Activated T-cell treated with anti-CD3 and anti-CD28 coated beads, Interleukin-2, amount 50 U/mL, for 72 hours (primary cell): Measurements from ENCODE around the gene NUMB. TPM values are rescaled to one million over a fixed set of nuclear protein-coding genes. Genes with fewer than 3 reads are reported as not detected.

Experiments
- ATAC-seq, 2 donors: fragments of 150-1000 bp; cut with Tn5 transposase; replicated peaks in 1 of 2; 2 replicates each; pipeline ENCODE4 v1.10.0; 2021; ENCODE audit warnings: moderate library complexity in 2 of 2, mild to moderate bottlenecking in 1 of 2
- DNase-seq, 2 donors: peaks; one replicate each; pipeline ENCODE4 v3.0.0; 2021 to 2022; ENCODE audit warnings: mixed read lengths in 1 of 2
- H3K27ac Mint-ChIP-seq: one replicate; pipeline ENCODE4 v1.8.0; 2022; ENCODE audit warnings: mild to moderate bottlenecking, moderate library complexity, mixed read lengths
- H3K27me3 Mint-ChIP-seq: one replicate; pipeline ENCODE4 v1.8.0; 2022; ENCODE audit warnings: low read depth, mixed read lengths
- H3K36me3 Mint-ChIP-seq, 2 donors: one replicate each; pipeline ENCODE4 v1.8.0; 2022; ENCODE audit warnings: mixed read lengths in 2 of 2, mild to moderate bottlenecking in 1 of 2; ENCODE audit not compliant: insufficient read depth in 2 of 2
- H3K4me1 Mint-ChIP-seq: one replicate; pipeline ENCODE4 v1.8.0; 2022; ENCODE audit warnings: low read depth, mixed read lengths
- H3K4me3 Mint-ChIP-seq, 2 donors: one replicate each; pipeline ENCODE4 v1.8.0; 2022; ENCODE audit warnings: mild to moderate bottlenecking in 2 of 2, mixed read lengths in 2 of 2, moderate library complexity in 2 of 2
- H3K9me3 Mint-ChIP-seq, 2 donors: one replicate each; pipeline ENCODE4 v1.8.0; 2022; ENCODE audit warnings: mixed read lengths in 2 of 2
- total RNA-seq, 2 donors: library from RNA; stranded (reverse); gene quantifications; one replicate each; pipeline ENCODE4 v1.2.3, GENCODE V29; 2022

NUMB gene
- total RNA-seq, 2 donors from 2014 or later, result 63.4 to 66.3 TPM

DNA sequence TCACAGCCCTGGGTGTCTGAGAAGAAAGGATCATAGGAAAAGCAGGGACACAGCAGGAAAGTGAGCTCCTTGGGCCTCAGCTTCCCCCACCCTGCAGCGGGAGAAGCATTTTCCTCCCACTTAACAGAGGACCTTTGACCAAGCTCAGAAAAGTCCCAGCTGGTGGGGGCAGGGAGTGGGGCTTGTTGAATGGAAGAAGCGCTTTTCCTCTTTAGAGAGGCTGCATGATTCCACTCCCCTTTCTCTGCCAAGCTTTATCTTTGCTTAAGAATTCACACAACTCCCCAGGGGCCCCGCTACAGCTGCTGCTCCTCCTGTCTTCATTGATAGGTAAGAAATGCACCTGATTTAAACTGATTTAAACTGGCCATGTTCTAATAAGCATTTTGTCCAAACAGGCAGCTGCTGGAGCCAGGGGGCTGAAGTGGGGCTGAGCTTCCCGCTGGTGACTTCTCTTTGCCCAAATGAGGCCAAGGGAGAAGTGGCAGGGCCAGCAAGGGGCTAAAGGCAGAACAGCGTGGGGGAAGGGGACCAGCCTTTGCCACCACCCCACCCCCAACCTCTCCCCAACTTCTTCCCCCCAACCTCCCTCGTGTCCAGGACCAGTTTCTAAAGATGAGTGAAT lies 222.7 kb downstream of the NUMB start:
- Mint-ChIP-seq H3K4me1 (peaks cover 28% of the 10 kb centered on the region), H3K4me3 (peak overlapping the region in 1 of 2 donors; percentile 16), H3K27ac (no peak overlapping the region), H3K36me3 (peaks cover 0 to 4% of the 10 kb centered on the region in 2 donors), H3K9me3 (no peaks in the 10 kb centered on the region), H3K27me3 (peaks cover 71% of the 10 kb centered on the region)
- DNase-seq (no peak), ATAC-seq (no peak)

GRCh38 chr14:73234586-73235394 lies 223.6 kb downstream of the NUMB start:
- no peak for ATAC-seq

DNA sequence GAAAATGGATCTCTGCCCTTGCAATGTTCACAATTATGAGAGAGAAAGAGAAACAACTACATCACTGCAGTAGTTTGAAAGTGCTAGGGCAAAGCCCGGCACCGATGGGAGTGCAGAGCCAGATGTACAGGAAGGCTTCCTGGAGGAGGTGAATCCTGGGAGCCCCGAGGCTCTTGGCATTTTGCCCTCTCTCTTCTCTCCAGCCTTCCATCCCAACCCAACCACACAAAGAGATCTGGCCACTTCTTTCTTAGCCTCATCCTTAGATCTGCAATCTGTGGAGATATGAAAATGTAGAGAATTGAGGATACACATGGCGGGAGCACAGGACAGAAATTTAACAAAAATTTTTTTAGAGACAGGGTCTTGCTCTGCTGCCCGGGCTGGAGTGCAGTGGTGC lies 224.3 kb downstream of the NUMB start:
- Mint-ChIP-seq H3K27me3 (peaks cover 56% of the 10 kb centered on the region), H3K9me3 (no peaks in the 10 kb centered on the region), H3K4me3 (no peak overlapping the region), H3K36me3 (peaks cover 0 to 4% of the 10 kb centered on the region in 2 donors), H3K4me1 (peaks cover 22% of the 10 kb centered on the region), H3K27ac (no peak overlapping the region)
- ATAC-seq (no peak), DNase-seq (no peak)

More at GRCh38 chr14:73234586-73235394, 223.6 kb downstream of the NUMB start:
- H3K36me3 Mint-ChIP-seq, result peaks cover 0 to 4% of the 10 kb centered on the region in 2 donors
- H3K27ac Mint-ChIP-seq, result no peak overlapping the region
- H3K9me3 Mint-ChIP-seq, result no peaks in the 10 kb centered on the region
- peaks cover 63% of the 10 kb centered on the region for H3K27me3 Mint-ChIP-seq
- H3K4me1 Mint-ChIP-seq, result peaks cover 28% of the 10 kb centered on the region
- no peak overlapping the region for H3K4me3 Mint-ChIP-seq
- DNase-seq, result no peak

DNA sequence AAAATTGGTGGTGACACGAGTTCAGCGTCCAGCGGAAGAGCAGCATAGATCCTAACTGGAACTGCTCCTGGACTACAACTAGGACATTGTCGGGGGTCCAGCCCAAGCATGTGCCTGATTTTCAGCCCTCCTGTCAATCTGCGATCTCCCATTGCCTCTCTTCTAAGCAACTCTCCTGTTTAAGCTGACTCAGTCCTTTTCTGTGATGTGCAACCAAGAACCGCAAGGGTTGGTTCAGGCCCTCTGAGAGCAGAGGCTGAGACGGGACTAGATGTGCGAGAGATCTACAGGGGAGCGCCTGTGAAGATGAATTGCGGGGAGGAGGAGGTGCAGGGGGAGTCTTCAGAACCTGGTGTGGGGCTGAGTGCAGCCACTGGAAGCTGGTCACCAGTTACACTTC lies 224.8 kb downstream of the NUMB start:
- DNase-seq (no peak), ATAC-seq (peak in 1 of 2 donors; percentile 25)
- H3K4me1 Mint-ChIP-seq, result peaks cover 18% of the 10 kb centered on the region
- peaks cover 0 to 4% of the 10 kb centered on the region in 2 donors for H3K36me3 Mint-ChIP-seq
- no peak overlapping the region for H3K4me3 Mint-ChIP-seq
- H3K9me3 Mint-ChIP-seq, result no peaks in the 10 kb centered on the region
- no peak overlapping the region for H3K27ac Mint-ChIP-seq
- H3K27me3 Mint-ChIP-seq, result peaks cover 52% of the 10 kb centered on the region

DNA sequence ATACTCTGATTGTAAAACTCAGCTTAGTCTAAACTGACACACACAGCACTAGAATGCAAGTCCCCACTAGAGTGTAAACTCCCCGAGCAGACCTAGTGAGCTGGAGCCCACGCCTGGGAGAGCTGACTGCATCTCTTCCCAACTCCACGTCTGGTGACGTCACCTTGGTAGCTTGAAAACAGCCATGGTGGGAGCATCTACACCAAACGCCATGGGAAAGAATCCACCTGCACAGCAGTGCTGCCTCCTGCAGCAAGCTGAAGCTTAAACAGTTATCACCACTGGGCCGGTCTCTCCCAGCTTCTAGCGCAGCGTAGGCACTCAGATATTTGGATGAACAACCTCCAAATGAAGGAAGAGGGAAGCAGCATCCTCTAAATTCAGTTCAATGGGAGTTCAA lies 225.4 kb downstream of the NUMB start:
- DNase-seq, result no peak

DNA sequence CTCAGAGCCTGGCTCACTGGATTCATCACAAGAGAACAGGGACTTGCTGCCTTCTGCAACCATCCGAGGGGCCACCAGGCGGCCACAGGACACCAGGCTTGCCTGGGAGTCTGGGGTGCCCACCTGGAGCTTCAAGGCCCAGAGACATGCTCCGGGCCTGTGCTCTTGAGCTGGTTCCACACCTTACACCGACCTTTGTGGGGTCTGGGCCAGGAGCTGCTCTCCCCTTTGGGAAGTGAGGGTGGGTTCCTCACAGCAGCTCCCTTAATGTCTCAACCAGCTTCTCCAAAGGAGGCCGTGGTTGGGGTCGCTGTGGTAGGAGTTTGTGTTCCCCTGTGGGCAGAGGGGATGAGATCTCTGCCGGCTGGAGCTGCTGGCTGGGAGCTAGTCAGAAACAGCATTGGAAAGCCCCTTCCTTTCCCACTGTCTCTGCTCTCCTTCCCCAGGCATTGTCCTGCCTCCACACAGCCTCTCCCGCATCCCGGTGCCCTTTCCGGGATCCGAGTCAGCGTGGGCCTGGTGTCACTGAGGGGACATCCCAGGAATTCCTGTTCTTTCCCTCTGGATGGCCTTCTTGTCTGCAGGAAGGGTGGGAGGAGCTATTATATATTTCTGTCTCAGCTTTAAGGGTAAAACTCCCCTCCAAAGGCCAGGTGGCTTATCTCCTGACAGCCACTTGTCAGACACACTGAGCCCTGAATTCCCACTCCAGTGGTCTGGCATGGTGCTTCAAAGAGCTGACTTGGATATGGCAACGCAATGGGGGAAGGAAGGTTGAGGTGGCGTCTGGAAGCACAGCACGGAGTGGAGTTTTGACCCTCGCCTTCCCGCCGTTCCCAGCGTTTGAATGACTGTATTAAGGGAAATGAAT lies 226.1 kb downstream of the NUMB start:
- ATAC-seq (peak; percentile 18 to 27), DNase-seq (no peak)
- peaks cover 47% of the 10 kb centered on the region for H3K27me3 Mint-ChIP-seq
- no peak overlapping the region for H3K27ac Mint-ChIP-seq
- no peak overlapping the region for H3K4me3 Mint-ChIP-seq
- H3K9me3 Mint-ChIP-seq, result no peaks in the 10 kb centered on the region
- H3K36me3 Mint-ChIP-seq, result peaks cover 0 to 4% of the 10 kb centered on the region in 2 donors
- H3K4me1 Mint-ChIP-seq, result peaks cover 13% of the 10 kb centered on the region

More for the DNA sequence above, 225.4 kb downstream of the NUMB start:
- no peak overlapping the region for H3K27ac Mint-ChIP-seq
- peaks cover 49% of the 10 kb centered on the region for H3K27me3 Mint-ChIP-seq
- no peak for ATAC-seq
- H3K4me3 Mint-ChIP-seq, result no peak overlapping the region
- no peaks in the 10 kb centered on the region for H3K9me3 Mint-ChIP-seq
- H3K36me3 Mint-ChIP-seq, result peaks cover 0 to 4% of the 10 kb centered on the region in 2 donors
- peaks cover 14% of the 10 kb centered on the region for H3K4me1 Mint-ChIP-seq

GRCh38 chr14:73230051-73230450 lies 228.3 kb downstream of the NUMB start:
- no peak for DNase-seq
- Mint-ChIP-seq H3K27me3 (peaks cover 26% of the 10 kb centered on the region), H3K9me3 (no peaks in the 10 kb centered on the region)

GRCh38 chr14:73227812-73228781 lies 230.2 kb downstream of the NUMB start:
- Mint-ChIP-seq H3K27me3 (peaks cover 6% of the 10 kb centered on the region), H3K36me3 (no peaks in the 10 kb centered on the region), H3K9me3 (no peaks in the 10 kb centered on the region), H3K4me3 (no peak overlapping the region), H3K27ac (no peak overlapping the region), H3K4me1 (peaks cover 5% of the 10 kb centered on the region)
- DNase-seq, result no peak
- ATAC-seq, result peak in 1 of 2 donors; percentile 76

More at GRCh38 chr14:73230051-73230450, 228.3 kb downstream of the NUMB start:
- no peaks in the 10 kb centered on the region for H3K36me3 Mint-ChIP-seq
- ATAC-seq, result no peak
- no peak overlapping the region for H3K4me3 Mint-ChIP-seq
- H3K4me1 Mint-ChIP-seq, result no peaks in the 10 kb centered on the region
- H3K27ac Mint-ChIP-seq, result no peak overlapping the region

DNA sequence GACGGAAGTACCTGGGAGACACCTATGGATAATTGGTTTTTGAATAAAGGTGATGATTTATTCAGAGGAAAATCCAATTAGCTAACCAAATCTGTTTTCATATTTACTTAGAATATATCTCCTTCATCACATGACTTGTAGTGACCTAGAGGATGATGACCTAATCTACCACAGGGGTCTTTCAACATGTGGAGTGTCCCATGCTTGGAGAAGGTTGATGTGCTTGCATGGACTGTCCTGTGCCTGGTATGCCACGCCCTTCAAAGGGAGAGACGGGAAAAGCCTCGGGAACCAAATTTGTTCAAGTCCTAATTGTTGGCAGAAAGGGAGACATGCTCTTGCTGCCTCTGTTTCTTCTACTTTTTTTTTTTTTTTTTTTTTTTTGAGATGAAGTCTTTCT lies 232.8 kb downstream of the NUMB start:
- DNase-seq, result no peak
- Mint-ChIP-seq H3K4me3 (no peak overlapping the region), H3K9me3 (no peaks in the 10 kb centered on the region), H3K36me3 (peaks cover 0 to 2% of the 10 kb centered on the region in 2 donors), H3K27me3 (no peaks in the 10 kb centered on the region), H3K27ac (no peak overlapping the region), H3K4me1 (peaks cover 27% of the 10 kb centered on the region)
- ATAC-seq, result no peak

Other genes with a start within 250 kb of the NUMB start
- 1 to 10 TPM in 1 of 2 donors, under 1 TPM in 1; 0.58 to 1.3 TPM for gene PAPLN, start 221.0 kb downstream of the NUMB start, total RNA-seq
- 10 to 100 TPM; 12.1 to 13.3 TPM for gene RIOX1, start 32.4 kb upstream of the NUMB start, total RNA-seq
- gene ACOT1, start 78.6 kb upstream of the NUMB start, total RNA-seq, result 1 to 10 TPM; 1.1 to 3.4 TPM
- gene HEATR4, start 100.4 kb upstream of the NUMB start, total RNA-seq, result under 1 TPM; 0.22 to 0.30 TPM
- 10 to 100 TPM in 1 of 2 donors, 1 to 10 TPM in 1; 8.4 to 12.9 TPM for gene ACOT2, start 110.7 kb upstream of the NUMB start, total RNA-seq
- gene ACOT4, start 133.3 kb upstream of the NUMB start, total RNA-seq, result 1 to 10 TPM; 4.4 to 5.2 TPM
- gene ACOT6, start 154.0 kb upstream of the NUMB start, total RNA-seq, result not detected
- gene DNAL1, start 186.4 kb upstream of the NUMB start, total RNA-seq, result 1 to 10 TPM; 6.8 to 8.3 TPM